Hepatocyte (in vitro differentiated cells): ENCODE data around the gene EIF3I.
"Not testable (repeated sequence)": the region's sequence is repeated elsewhere in the genome, so short reads cannot be mapped to it uniquely, and the experiment has no call there.

ENCODE experiments used
- EZH2phosphoT487 ChIP-seq: fragments of 200-600 bp; sonication (generic); IDR thresholded peaks from one replicate; pipeline ENCODE4 v1.6.1; 2018; ENCODE audit warnings: antibody characterized with exemption, mild to moderate bottlenecking, low read depth, moderate library complexity; ENCODE audit not compliant: unreplicated experiment, severe bottlenecking
- TF ChIP-seq, protein P1 (sequence below): fragments of 200-600 bp; sonication (generic); IDR thresholded peaks from 2 replicates; pipeline ENCODE4 v1.5.1; 2016; ENCODE audit warnings: antibody characterized with exemption, mild to moderate bottlenecking; ENCODE audit not compliant: poor library complexity

DNA sequence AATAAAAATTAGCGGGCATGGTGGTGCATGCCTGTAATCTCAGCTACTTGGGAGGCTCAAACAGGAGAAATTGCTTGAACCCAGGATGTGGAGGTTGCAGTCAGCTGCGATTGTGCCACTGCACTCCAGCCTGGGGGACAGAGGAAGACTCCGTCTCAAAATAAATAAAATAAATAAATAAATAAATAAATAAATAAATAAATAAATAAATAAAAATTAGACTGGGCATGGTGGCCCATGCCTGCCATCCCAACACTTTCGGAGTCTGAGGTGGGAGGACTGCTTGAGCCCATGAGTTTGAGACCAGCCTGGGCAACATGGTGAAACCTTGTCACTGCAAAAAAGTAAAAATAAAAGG is 41.0 kb downstream of the EIF3I start:
- TF ChIP-seq, protein P1, sequence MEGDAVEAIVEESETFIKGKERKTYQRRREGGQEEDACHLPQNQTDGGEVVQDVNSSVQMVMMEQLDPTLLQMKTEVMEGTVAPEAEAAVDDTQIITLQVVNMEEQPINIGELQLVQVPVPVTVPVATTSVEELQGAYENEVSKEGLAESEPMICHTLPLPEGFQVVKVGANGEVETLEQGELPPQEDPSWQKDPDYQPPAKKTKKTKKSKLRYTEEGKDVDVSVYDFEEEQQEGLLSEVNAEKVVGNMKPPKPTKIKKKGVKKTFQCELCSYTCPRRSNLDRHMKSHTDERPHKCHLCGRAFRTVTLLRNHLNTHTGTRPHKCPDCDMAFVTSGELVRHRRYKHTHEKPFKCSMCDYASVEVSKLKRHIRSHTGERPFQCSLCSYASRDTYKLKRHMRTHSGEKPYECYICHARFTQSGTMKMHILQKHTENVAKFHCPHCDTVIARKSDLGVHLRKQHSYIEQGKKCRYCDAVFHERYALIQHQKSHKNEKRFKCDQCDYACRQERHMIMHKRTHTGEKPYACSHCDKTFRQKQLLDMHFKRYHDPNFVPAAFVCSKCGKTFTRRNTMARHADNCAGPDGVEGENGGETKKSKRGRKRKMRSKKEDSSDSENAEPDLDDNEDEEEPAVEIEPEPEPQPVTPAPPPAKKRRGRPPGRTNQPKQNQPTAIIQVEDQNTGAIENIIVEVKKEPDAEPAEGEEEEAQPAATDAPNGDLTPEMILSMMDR, result not testable (repeated sequence)
- not testable (repeated sequence) for TF ChIP-seq EZH2phosphoT487
